Measurements from ENCODE around the gene FAM219B. TPM values are rescaled to one million over a fixed set of nuclear protein-coding genes. Genes with fewer than 3 reads are reported as not detected.

FAM219B gene
- total RNA-seq, 1 experiment from 2014 or later: 99.6 TPM

DNA sequence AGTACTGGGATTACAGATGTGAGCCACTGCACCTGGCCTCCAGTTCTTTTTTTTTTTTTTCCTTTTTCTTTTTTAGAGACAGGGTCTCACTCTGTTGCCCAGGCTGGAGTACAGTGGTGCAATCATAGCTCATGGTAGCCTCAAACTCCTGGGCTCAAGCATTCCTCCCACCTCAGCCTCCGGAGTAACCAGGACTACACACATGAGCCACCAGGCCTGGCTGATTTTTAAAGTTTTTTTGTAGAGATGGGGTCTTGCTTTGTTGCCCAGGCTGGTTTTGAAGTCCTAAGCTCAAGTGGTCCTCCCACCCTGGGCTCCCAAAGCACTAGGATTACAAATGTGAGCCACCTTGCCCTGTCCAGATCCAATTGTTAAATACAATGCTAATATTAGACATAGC is 50.1 kb downstream of the FAM219B start:
- Mint-ChIP-seq H3K27ac (no peak overlapping the region), H3K4me3 (no peak overlapping the region), H3K27me3 (ENCODE audit: low read depth) (no peaks in the 10 kb centered on the region), H3K9me3 (no peaks in the 10 kb centered on the region), H3K4me1 (no peaks in the 10 kb centered on the region), H3K36me3 (peaks cover 7% of the 10 kb centered on the region)
- POLR2A ChIA-PET: interaction anchor here (0.6 to 0.7 kb wide), 2 partner anchors 56 to 64 kb away, joined by 3 to 8 read pairs; no protein-coding TSS in a partner anchor
- ATAC-seq: no peak
- TF ChIP-seq SP1 (CRISPR knock-in tag; conservative IDR thresholded peaks at IDR 0.05) (no peak), RORB (CRISPR knock-in tag; IDR thresholded peaks at IDR 0.05) (no peak), GTF2I (CRISPR knock-in tag; conservative IDR thresholded peaks at IDR 0.05) (no peak), FOXJ3 (CRISPR knock-in tag; IDR thresholded peaks at IDR 0.05; ENCODE audit: borderline replicate concordance) (no peak), ETV6 (CRISPR knock-in tag; IDR thresholded peaks at IDR 0.05) (no peak), ZBTB43 (CRISPR knock-in tag; IDR thresholded peaks at IDR 0.05) (no peak), EMX1 (CRISPR knock-in tag; IDR thresholded peaks at IDR 0.05) (no peak), ESRRA (CRISPR knock-in tag; IDR thresholded peaks at IDR 0.05; ENCODE audit: borderline replicate concordance) (no peak)
- TF ChIP-seq, protein P1, sequence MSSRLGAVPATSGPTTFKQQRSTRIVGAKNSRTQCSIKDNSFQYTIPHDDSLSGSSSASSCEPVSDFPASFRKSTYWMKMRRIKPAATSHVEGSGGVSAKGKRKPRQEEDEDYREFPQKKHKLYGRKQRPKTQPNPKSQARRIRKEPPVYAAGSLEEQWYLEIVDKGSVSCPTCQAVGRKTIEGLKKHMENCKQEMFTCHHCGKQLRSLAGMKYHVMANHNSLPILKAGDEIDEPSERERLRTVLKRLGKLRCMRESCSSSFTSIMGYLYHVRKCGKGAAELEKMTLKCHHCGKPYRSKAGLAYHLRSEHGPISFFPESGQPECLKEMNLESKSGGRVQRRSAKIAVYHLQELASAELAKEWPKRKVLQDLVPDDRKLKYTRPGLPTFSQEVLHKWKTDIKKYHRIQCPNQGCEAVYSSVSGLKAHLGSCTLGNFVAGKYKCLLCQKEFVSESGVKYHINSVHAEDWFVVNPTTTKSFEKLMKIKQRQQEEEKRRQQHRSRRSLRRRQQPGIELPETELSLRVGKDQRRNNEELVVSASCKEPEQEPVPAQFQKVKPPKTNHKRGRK (CRISPR knock-in tag; IDR thresholded peaks at IDR 0.05; ENCODE audit: borderline replicate concordance): no peak
- CTCF ChIA-PET: interaction anchor here (0.9 to 3.1 kb wide), 7 partner anchors 10 to 235 kb away, joined by 3 to 17 read pairs (median 4); partner anchors contain the start of genes RPP25 and ULK3
- DNase-seq (ENCODE audit: low spot score): no peak

DNA sequence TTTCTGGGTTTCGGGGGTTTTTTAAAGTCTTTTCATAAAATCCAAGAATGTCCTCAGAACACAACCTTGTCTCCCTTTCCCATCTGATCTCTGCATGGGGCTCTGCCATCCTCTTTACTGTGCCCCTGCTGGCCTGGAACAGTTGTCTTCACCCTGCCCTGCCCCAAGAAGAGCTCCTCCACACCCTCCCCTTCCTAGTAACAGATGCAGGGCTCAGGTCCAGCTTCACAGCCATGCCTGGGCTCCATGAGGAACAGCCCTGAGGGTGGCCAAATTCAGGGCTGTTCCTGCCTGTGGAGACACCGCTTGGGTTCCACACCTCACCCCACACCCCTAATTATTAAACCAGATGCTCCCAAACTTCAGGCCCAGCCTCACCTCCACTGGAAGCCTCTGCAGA is 50.8 kb downstream of the FAM219B start:
- Mint-ChIP-seq H3K36me3 (peaks cover 12% of the 10 kb centered on the region), H3K9me3 (no peaks in the 10 kb centered on the region), H3K27me3 (ENCODE audit: low read depth) (no peaks in the 10 kb centered on the region), H3K27ac (peak overlapping the region; percentile 86), H3K4me3 (no peak overlapping the region), H3K4me1 (no peaks in the 10 kb centered on the region)
- ATAC-seq (peak; percentile 65; the same call in 1 of the 2 replicates), DNase-seq (ENCODE audit: low spot score) (no peak)
- POLR2A ChIA-PET: interaction anchor here (0.6 to 0.7 kb wide), 3 partner anchors 14 to 64 kb away, joined by 3 to 8 read pairs (median 4); no protein-coding TSS in a partner anchor
- CTCF ChIA-PET: interaction anchor here (1.0 to 3.1 kb wide), 8 partner anchors 9 to 235 kb away, joined by 3 to 17 read pairs (median 4); partner anchors contain the start of genes RPP25 and ULK3
- TF ChIP-seq MXD4 (CRISPR knock-in tag; IDR thresholded peaks at IDR 0.05; ENCODE audit: borderline replicate concordance): no peak
- TF ChIP-seq EMX1 (CRISPR knock-in tag; IDR thresholded peaks at IDR 0.05): no peak
- TF ChIP-seq ELF4 (CRISPR knock-in tag; IDR thresholded peaks at IDR 0.05; ENCODE audit: low read depth): no peak
- TF ChIP-seq GRHL2 (CRISPR knock-in tag; IDR thresholded peaks at IDR 0.05; ENCODE audit: insufficient replicate concordance, severe bottlenecking): no peak
- TF ChIP-seq ZNF532 (CRISPR knock-in tag; IDR thresholded peaks at IDR 0.05; ENCODE audit: borderline replicate concordance): no peak
- TF ChIP-seq CREM (CRISPR knock-in tag; IDR thresholded peaks at IDR 0.05): no peak
- TF ChIP-seq, protein P2, sequence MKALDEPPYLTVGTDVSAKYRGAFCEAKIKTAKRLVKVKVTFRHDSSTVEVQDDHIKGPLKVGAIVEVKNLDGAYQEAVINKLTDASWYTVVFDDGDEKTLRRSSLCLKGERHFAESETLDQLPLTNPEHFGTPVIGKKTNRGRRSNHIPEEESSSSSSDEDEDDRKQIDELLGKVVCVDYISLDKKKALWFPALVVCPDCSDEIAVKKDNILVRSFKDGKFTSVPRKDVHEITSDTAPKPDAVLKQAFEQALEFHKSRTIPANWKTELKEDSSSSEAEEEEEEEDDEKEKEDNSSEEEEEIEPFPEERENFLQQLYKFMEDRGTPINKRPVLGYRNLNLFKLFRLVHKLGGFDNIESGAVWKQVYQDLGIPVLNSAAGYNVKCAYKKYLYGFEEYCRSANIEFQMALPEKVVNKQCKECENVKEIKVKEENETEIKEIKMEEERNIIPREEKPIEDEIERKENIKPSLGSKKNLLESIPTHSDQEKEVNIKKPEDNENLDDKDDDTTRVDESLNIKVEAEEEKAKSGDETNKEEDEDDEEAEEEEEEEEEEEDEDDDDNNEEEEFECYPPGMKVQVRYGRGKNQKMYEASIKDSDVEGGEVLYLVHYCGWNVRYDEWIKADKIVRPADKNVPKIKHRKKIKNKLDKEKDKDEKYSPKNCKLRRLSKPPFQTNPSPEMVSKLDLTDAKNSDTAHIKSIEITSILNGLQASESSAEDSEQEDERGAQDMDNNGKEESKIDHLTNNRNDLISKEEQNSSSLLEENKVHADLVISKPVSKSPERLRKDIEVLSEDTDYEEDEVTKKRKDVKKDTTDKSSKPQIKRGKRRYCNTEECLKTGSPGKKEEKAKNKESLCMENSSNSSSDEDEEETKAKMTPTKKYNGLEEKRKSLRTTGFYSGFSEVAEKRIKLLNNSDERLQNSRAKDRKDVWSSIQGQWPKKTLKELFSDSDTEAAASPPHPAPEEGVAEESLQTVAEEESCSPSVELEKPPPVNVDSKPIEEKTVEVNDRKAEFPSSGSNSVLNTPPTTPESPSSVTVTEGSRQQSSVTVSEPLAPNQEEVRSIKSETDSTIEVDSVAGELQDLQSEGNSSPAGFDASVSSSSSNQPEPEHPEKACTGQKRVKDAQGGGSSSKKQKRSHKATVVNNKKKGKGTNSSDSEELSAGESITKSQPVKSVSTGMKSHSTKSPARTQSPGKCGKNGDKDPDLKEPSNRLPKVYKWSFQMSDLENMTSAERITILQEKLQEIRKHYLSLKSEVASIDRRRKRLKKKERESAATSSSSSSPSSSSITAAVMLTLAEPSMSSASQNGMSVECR (CRISPR knock-in tag; IDR thresholded peaks at IDR 0.05; ENCODE audit: borderline replicate concordance): no peak
- no peak for TF ChIP-seq NR1H2 (CRISPR knock-in tag; IDR thresholded peaks at IDR 0.05)
- TF ChIP-seq AFF4 (CRISPR knock-in tag; IDR thresholded peaks at IDR 0.05; ENCODE audit: borderline replicate concordance): no peak
